H54 (cell line): ENCODE data around the gene C1QTNF6.

Source experiments
- DNase-seq: peaks from one replicate; pipeline ENCODE4 v3.0.0; 2011; ENCODE audit warnings: low spot score, mixed read lengths; ENCODE audit not compliant: insufficient read length
- FAIRE-seq: peaks from 3 replicates; lab custom pipeline; 2011; peaks lifted over from hg19 to GRCh38; lab: Jason Lieb, UNC
- POLR2A ChIP-seq: IDR thresholded peaks from 2 replicates; pipeline ENCODE4 v1.6.1; 2011; ENCODE audit warnings: low read depth, mild to moderate bottlenecking, low read length

C1QTNF6 gene

GRCh38 chr22:37229012-37229804, 41.2 kb upstream of the C1QTNF6 start:
- DNase-seq (peak; percentile 45), FAIRE-seq (no peak)
- no peak for TF ChIP-seq POLR2A

GRCh38 chr22:37228106-37229011, 40.3 kb upstream of the C1QTNF6 start:
- FAIRE-seq (no peak), DNase-seq (no peak)
- no peak for TF ChIP-seq POLR2A

- FAIRE-seq (no peak), DNase-seq (no peak)
- no peak for TF ChIP-seq POLR2A
Observed at GRCh38 chr22:37226514-37226913, 38.5 kb upstream of the C1QTNF6 start.

DNA sequence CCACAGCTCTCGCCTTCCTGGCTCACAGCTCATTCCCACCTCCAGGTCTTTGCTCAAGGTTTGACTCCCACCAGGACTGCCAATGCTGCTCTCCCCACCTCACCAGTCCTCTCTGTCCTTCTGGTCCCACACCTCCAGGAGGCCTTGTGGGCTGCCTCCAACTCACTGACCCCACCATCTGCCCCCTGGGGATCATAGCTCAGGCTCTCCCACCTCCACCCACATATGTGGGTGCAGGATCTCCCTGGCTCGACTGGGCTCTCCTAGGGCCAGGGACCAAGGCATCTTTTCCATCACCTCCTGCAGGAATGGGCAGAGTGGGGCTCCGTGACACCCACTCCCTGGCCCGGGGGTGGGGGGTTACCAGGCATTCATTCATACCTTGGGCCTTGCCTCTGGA, 38.0 kb upstream of the C1QTNF6 start:
- FAIRE-seq (no peak), DNase-seq (no peak)
- no peak for TF ChIP-seq POLR2A

GRCh38 chr22:37225481-37225880, 37.4 kb upstream of the C1QTNF6 start:
- DNase-seq (no peak), FAIRE-seq (no peak)

GRCh38 chr22:37224757-37225420, 36.8 kb upstream of the C1QTNF6 start:
- no peak for DNase-seq
- no peak for TF ChIP-seq POLR2A
- FAIRE-seq, result no peak

More at GRCh38 chr22:37225481-37225880, 37.4 kb upstream of the C1QTNF6 start:
- no peak for TF ChIP-seq POLR2A

DNA sequence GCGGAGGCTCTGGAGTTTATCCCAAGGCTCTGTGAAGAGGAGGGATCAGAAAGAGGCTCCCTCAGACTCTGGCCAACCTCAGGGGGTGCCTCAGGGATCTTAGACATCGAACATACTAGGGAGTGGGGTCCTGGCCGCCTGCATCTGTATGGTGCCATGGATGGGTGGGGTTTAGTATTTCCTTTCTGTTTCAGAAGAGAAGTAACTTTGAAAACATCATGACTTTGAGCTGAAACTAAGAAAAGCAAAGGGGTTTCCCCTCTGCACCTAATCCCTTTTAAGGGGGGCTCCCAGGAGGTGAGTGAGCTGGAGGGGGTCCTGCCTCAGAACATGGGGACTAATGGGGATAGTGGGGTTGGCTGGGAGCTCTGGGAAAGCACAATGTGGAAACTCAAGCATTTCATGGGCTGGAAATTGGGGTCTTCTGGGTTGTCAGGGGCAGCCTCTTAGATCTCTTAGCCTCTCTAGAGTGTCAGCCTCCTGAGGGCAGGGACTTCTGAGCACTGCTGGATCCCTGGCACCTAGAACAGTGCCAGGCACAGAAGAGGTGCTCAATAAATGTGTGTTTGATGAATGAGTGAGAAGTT, 36.0 kb upstream of the C1QTNF6 start:
- DNase-seq (no peak), FAIRE-seq (no peak)
- no peak for TF ChIP-seq POLR2A

GRCh38 chr22:37222440-37222971, 34.5 kb upstream of the C1QTNF6 start:
- FAIRE-seq (no peak), DNase-seq (no peak)
- TF ChIP-seq POLR2A, result no peak

DNA sequence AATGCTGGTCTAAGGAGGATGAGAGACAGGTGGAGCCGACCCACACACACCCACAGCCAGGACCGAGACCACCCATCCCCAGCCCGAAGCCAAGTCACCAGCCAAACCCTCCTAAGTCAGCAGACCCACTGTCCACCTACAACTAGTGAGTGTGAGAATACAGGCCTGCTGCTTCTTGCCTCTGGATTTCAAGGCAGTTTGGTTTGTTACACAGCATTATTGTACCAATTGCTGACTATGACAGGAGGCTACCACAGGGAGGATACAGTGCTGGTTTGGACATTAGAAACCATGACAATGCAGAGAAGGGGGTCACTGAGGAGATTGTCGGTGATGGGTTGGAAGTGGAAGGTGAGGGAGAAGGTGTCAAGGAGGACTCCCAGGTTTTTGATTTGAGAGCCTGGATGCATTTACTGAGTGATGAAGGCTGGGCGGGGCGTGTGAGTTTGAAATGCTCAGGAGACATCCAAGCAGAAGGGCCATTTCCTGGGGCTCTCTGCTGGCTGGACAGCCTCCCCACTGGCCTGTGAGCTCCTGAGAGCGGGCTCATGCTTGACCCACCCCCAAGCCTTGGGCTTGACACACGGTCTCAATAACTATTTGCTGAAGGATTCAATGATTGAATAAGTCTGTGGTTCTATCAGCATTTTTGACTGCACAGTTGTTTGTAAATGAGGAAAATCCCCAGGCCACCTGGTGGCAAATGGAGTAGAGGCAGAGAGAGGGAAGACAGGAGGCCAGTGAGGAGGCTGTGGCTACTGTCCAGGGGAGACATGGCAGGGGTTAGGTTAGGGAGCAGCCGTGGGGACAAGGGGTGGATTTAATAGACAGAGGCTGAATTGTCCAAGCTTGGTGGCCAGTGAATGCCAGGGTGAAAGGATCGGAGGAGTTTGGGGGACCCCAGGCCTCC, 33.6 kb upstream of the C1QTNF6 start:
- FAIRE-seq, result no peak
- no peak for TF ChIP-seq POLR2A

DNA sequence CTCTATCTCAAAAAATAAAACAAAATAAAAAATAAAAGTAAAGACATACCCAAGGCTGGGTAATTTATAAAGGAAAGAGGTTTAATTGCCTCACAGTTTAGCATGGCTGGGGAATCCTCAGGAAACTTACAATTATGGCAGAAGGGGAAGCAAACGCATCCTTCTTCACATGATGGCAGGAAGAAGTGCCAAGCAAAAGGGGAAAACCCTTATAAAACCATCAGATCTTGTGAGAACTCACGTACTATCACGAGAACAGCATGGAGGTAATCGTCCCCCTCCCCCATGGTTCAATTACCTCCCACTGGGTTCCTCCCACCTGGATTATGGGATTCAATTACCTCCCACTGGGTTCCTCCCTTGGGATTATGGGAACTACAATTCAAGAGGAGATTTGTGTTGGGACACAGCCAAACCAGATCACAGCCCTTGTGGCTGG, 32.5 kb upstream of the C1QTNF6 start:
- no peak for TF ChIP-seq POLR2A
- DNase-seq, result no peak
- no peak for FAIRE-seq

More for the DNA sequence above, 33.6 kb upstream of the C1QTNF6 start:
- no peak for DNase-seq

GRCh38 chr22:37219533-37219932, 31.5 kb upstream of the C1QTNF6 start:
- FAIRE-seq (no peak), DNase-seq (no peak)
- TF ChIP-seq POLR2A, result no peak

DNA sequence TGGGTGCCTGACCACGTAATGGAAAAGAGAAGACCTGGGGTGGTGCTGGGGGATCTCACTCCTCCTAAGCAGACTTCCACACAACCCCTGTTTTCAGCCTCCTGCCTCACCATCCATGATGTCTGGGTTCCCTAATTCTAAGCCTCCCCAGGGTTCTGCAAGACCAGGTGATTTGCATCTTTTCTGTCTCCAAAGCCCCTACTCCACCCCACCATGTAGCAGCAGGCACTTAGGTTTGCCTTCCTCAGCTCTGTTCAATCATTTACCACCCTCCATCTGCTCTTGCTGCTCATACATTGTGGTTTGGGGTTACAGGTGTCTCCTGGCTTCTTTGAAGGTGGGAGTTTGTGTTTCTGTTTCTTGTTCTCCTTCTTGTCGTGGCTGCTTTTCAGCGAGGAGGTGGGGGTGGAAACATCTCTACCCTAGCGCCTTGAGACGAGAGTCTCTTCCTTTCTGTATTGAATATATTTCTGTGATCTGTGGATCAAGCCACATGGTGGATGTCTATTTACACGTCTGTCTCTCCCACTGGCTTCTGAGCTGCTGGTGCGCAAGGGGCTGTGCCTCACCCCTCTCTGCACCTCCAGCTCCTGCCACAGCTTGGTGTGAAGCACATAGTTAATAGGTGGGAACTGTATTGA, 30.8 kb upstream of the C1QTNF6 start:
- TF ChIP-seq POLR2A, result no peak
- FAIRE-seq (no peak), DNase-seq (no peak)
